ENCODE results near the gene MPRIP.

MPRIP gene

GRCh38 chr17:17028878-17029535, 13.2 kb upstream of the MPRIP start:
- no peak for DNase-seq (ENCODE audit: low read depth in 2 of 2)

GRCh38 chr17:17029938-17030337, 12.3 kb upstream of the MPRIP start:
- DNase-seq (ENCODE audit: low read depth in 2 of 2), result no peak

GRCh38 chr17:17030515-17031211, 11.6 kb upstream of the MPRIP start:
- no peak for DNase-seq (ENCODE audit: low read depth in 2 of 2)

- no peak for DNase-seq (ENCODE audit: low read depth in 2 of 2)
These were observed 10.0 kb upstream of the MPRIP start for GRCh38 chr17:17032131-17032692.

GRCh38 chr17:17033466-17033865, 8.8 kb upstream of the MPRIP start:
- no peak for DNase-seq (ENCODE audit: low read depth in 2 of 2)

GRCh38 chr17:17034026-17034425, 8.2 kb upstream of the MPRIP start:
- no peak for DNase-seq (ENCODE audit: low read depth in 2 of 2)

GRCh38 chr17:17034496-17035075, 7.7 kb upstream of the MPRIP start:
- no peak for DNase-seq (ENCODE audit: low read depth in 2 of 2)

- no peak for DNase-seq (ENCODE audit: low read depth in 2 of 2)
These were observed 6.8 kb upstream of the MPRIP start for GRCh38 chr17:17035490-17035889.

- no peak for DNase-seq (ENCODE audit: low read depth in 2 of 2)
These were observed 6.2 kb upstream of the MPRIP start for GRCh38 chr17:17035920-17036523.

GRCh38 chr17:17036524-17036998, 5.7 kb upstream of the MPRIP start:
- DNase-seq (ENCODE audit: low read depth in 2 of 2), result no peak

- DNase-seq (ENCODE audit: low read depth in 2 of 2), result no peak
These were observed 2.3 kb upstream of the MPRIP start for GRCh38 chr17:17039911-17040310.

- no peak for DNase-seq (ENCODE audit: low read depth in 2 of 2)
These were observed 1.2 kb upstream of the MPRIP start for GRCh38 chr17:17041018-17041521.

- DNase-seq (ENCODE audit: low read depth in 2 of 2), result peak; percentile 90 to 97
These were observed 480 bp upstream of the MPRIP start for GRCh38 chr17:17041571-17042383.

GRCh38 chr17:17042851-17043460, 699 bp downstream of the MPRIP start:
- peak in 1 of 2 experiments; percentile 19 for DNase-seq (ENCODE audit: low read depth in 2 of 2)

GRCh38 chr17:17043461-17044271, 1.4 kb downstream of the MPRIP start:
- DNase-seq (ENCODE audit: low read depth in 2 of 2), result no peak

- no peak for DNase-seq (ENCODE audit: low read depth in 2 of 2)
These were observed 2.7 kb downstream of the MPRIP start for GRCh38 chr17:17044846-17045561.

GRCh38 chr17:17048106-17048505, 5.8 kb downstream of the MPRIP start:
- no peak for DNase-seq (ENCODE audit: low read depth in 2 of 2)

GRCh38 chr17:17050346-17051345, 8.4 kb downstream of the MPRIP start:
- no peak for DNase-seq (ENCODE audit: low read depth in 2 of 2)

Data from stimulated activated CD4-positive, alpha-beta T cell treated with anti-CD3 and anti-CD28 coated beads, Interleukin-12 subunit alpha, Interleukin-12 subunit beta, amount 100 ng/mL, for 24 hours (primary cell).